Neural progenitor cell (in vitro differentiated cells): Measurements from ENCODE around the gene ITIH6. TPM values are rescaled to one million over a fixed set of nuclear protein-coding genes. Genes with fewer than 3 reads are reported as not detected.
A peak's percentile ranks its signal among the peaks of the same experiment; 100 is the strongest.

ENCODE experiments used
- DNase-seq: peaks from one replicate; pipeline ENCODE4 v3.0.0-alpha.2; 2016; ENCODE audit warnings: low spot score
- H2AFZ ChIP-seq: fragments of 200-600 bp; sonication (generic); replicated peaks from 2 replicates; pipeline ENCODE4 v1.6.1; 2016; ENCODE audit warnings: antibody characterized with exemption
- H3F3A ChIP-seq: fragments of 200-600 bp; sonication (generic); 2 replicates; pipeline ENCODE4 v1.6.1; 2016; ENCODE audit warnings: antibody characterized with exemption, low read depth
- H3K27ac ChIP-seq: fragments of 200-600 bp; sonication (generic); 2 replicates; pipeline ENCODE4 v1.5.1; 2016; ENCODE audit warnings: mild to moderate bottlenecking
- H3K27me3 ChIP-seq: fragments of 200-600 bp; sonication (generic); 2 replicates; pipeline ENCODE4 v1.6.1; 2016; ENCODE audit warnings: mild to moderate bottlenecking, moderate library complexity
- H3K36me3 ChIP-seq: fragments of 200-600 bp; sonication (generic); 2 replicates; pipeline ENCODE4 v1.5.1; 2016
- H3K4me1 ChIP-seq: fragments of 200-600 bp; sonication (generic); 2 replicates; pipeline ENCODE4 v1.6.1; 2016; ENCODE audit warnings: mixed run types
- H3K4me2 ChIP-seq: fragments of 200-600 bp; sonication (generic); 2 replicates; pipeline ENCODE4 v1.6.1; 2016
- H3K4me3 ChIP-seq: fragments of 200-600 bp; sonication (generic); 2 replicates; pipeline ENCODE4 v1.5.1; 2016
- H3K79me2 ChIP-seq: fragments of 200-600 bp; sonication (generic); 2 replicates; pipeline ENCODE4 v1.6.1; 2016; ENCODE audit warnings: low read depth
- H3K9ac ChIP-seq: fragments of 200-600 bp; sonication (generic); 2 replicates; pipeline ENCODE4 v1.6.1; 2016
- H3K9me3 ChIP-seq: fragments of 200-600 bp; sonication (generic); 2 replicates; pipeline ENCODE4 v1.5.1; 2016; ENCODE audit warnings: low read depth
- H4K20me1 ChIP-seq: fragments of 200-600 bp; sonication (generic); 2 replicates; pipeline ENCODE4 v1.6.1; 2016; ENCODE audit warnings: low read depth
- H3K27ac Mint-ChIP-seq: 3 replicates; pipeline ENCODE4 v1.8.0; 2021; ENCODE audit warnings: mixed read lengths
- H3K27me3 Mint-ChIP-seq: 2 replicates; pipeline ENCODE4 v1.8.0; 2022; ENCODE audit warnings: low read depth, mild to moderate bottlenecking, inconsistent platforms, moderate library complexity, mixed read lengths; ENCODE audit not compliant: insufficient read depth
- H3K36me3 Mint-ChIP-seq: 3 replicates; pipeline ENCODE4 v1.8.0; 2021; ENCODE audit warnings: mixed read lengths
- H3K4me1 Mint-ChIP-seq: 3 replicates; pipeline ENCODE4 v1.8.0; 2021; ENCODE audit warnings: mixed read lengths
- H3K4me3 Mint-ChIP-seq: 3 replicates; pipeline ENCODE4 v1.8.0; 2021; ENCODE audit warnings: mild to moderate bottlenecking, moderate library complexity, mixed read lengths
- H3K9me3 Mint-ChIP-seq: 3 replicates; pipeline ENCODE4 v1.8.0; 2020; ENCODE audit warnings: mixed read lengths
- CTCF ChIP-seq: fragments of 200-600 bp; sonication (generic); IDR thresholded peaks from 2 replicates; pipeline ENCODE4 v1.5.1; 2017; ENCODE audit warnings: antibody characterized with exemption, mild to moderate bottlenecking
- EZH2 ChIP-seq: fragments of 200-600 bp; sonication (generic); IDR thresholded peaks from 2 replicates; pipeline ENCODE4 v1.6.1; 2017; ENCODE audit warnings: antibody characterized with exemption, mild to moderate bottlenecking, moderate library complexity
- EZH2phosphoT487 ChIP-seq: fragments of 200-600 bp; sonication (generic); IDR thresholded peaks from 2 replicates; pipeline ENCODE4 v1.6.1; 2017; ENCODE audit warnings: antibody characterized with exemption
- total RNA-seq: library from RNA; depleted of rRNA; stranded (reverse); fragments of >200 nt; gene quantifications from 2 replicates; pipeline ENCODE4 v1.2.3, GENCODE V29; 2015; ENCODE audit warnings: low replicate concordance

ITIH6 gene
- total RNA-seq, 1 donor from 2014 or later = not detected

DNA sequence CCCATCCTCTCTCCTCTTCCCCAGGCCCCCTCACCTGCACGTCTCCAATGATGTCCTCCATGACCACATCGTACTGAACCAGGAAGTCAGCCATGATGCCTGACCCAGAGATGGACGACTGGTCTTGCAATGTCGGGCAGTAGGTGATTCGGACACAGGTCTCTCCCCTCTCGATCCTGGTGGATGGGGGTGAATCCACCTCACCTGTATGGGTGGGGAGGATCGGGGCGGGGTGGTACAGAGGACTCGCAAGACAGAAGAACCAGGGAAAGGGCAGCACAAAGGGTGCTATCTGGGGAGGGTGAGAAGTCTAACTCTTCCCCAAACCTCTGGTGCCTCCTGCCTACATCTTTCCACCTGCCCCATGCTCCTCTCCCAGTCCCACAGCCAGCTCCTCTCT, 9.6 kb downstream of the ITIH6 start:
- H3K79me2 ChIP-seq = no peaks in the 10 kb centered on the region
- no peaks in the 10 kb centered on the region for H3K36me3 ChIP-seq
- Mint-ChIP-seq H3K4me1 (peaks cover 3% of the 10 kb centered on the region), H3K9me3 (peaks cover 17% of the 10 kb centered on the region), H3K36me3 (no peaks in the 10 kb centered on the region), H3K27me3 (peaks cover 2% of the 10 kb centered on the region), H3K4me3 (no peak overlapping the region), H3K27ac (peak overlapping the region; percentile 13)
- H3K4me2 ChIP-seq = no peak overlapping the region
- no peaks in the 10 kb centered on the region for H4K20me1 ChIP-seq
- H3K4me1 ChIP-seq = no peaks in the 10 kb centered on the region
- TF ChIP-seq CTCF = no peak
- no peak for TF ChIP-seq EZH2
- TF ChIP-seq EZH2phosphoT487 = no peak
- no peak overlapping the region for H3K4me3 ChIP-seq
- no peak overlapping the region for H3K9ac ChIP-seq
- H3K27me3 ChIP-seq = no peaks in the 10 kb centered on the region
- H2AFZ ChIP-seq = no peak overlapping the region
- H3F3A ChIP-seq = no peaks in the 10 kb centered on the region
- DNase-seq = no peak
- no peaks in the 10 kb centered on the region for H3K9me3 ChIP-seq
- no peak overlapping the region for H3K27ac ChIP-seq

DNA sequence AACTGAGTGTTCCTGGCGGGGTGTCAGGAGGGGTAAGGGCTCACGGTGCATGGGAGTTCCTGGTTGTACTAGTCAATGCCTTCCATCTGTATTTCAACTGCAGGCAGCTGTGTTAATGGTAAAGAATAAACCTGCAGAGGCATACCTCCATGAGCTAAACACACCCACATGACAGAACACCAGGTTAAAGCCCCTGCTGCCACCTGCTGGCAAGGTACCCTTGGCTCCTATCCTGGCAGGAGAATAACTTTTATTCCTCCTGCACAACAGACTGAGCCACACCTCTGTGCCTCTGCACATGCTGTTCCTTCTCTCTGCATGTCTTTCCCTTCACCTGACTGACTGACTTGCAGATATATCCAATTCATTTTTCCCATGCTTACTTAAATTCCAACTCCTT, 11.1 kb downstream of the ITIH6 start:
- Mint-ChIP-seq H3K36me3 (no peaks in the 10 kb centered on the region), H3K27me3 (peaks cover 2% of the 10 kb centered on the region), H3K9me3 (peaks cover 19% of the 10 kb centered on the region), H3K4me1 (peaks cover 3% of the 10 kb centered on the region), H3K27ac (no peak overlapping the region), H3K4me3 (no peak overlapping the region)
- H3K4me3 ChIP-seq = no peak overlapping the region
- H2AFZ ChIP-seq = no peak overlapping the region
- no peaks in the 10 kb centered on the region for H3K9me3 ChIP-seq
- DNase-seq = no peak
- H3K4me1 ChIP-seq = no peaks in the 10 kb centered on the region
- no peaks in the 10 kb centered on the region for H3K27me3 ChIP-seq
- no peak overlapping the region for H3K4me2 ChIP-seq
- H3K79me2 ChIP-seq = no peaks in the 10 kb centered on the region
- no peaks in the 10 kb centered on the region for H4K20me1 ChIP-seq
- no peak overlapping the region for H3K9ac ChIP-seq
- H3K27ac ChIP-seq = no peak overlapping the region
- H3F3A ChIP-seq = no peaks in the 10 kb centered on the region
- H3K36me3 ChIP-seq = no peaks in the 10 kb centered on the region
- TF ChIP-seq EZH2phosphoT487 = no peak
- peak; percentile 42 for TF ChIP-seq CTCF

- Histone ChIP-seq H3K27me3 (no peaks in the 10 kb centered on the region), H3K9me3 (no peaks in the 10 kb centered on the region), H3K4me2 (no peak overlapping the region), H3K36me3 (no peaks in the 10 kb centered on the region), H4K20me1 (no peaks in the 10 kb centered on the region), H2AFZ (no peak overlapping the region), H3K4me1 (no peaks in the 10 kb centered on the region), H3K27ac (no peak overlapping the region), H3K79me2 (no peaks in the 10 kb centered on the region), H3K9ac (no peak overlapping the region), H3F3A (no peaks in the 10 kb centered on the region), H3K4me3 (no peak overlapping the region)
- Mint-ChIP-seq H3K4me1 (peaks cover 3% of the 10 kb centered on the region), H3K9me3 (peaks cover 19% of the 10 kb centered on the region), H3K36me3 (no peaks in the 10 kb centered on the region), H3K27me3 (peaks cover 2% of the 10 kb centered on the region), H3K4me3 (no peak overlapping the region), H3K27ac (no peak overlapping the region)
- peak; percentile 27 for DNase-seq
- TF ChIP-seq CTCF (peak; percentile 45), EZH2 (no peak)
Observed at GRCh38 chrX:54785901-54786300, 12.2 kb downstream of the ITIH6 start.
